Measurements from ENCODE around the gene NOX5. TPM values are rescaled to one million over a fixed set of nuclear protein-coding genes. Genes with fewer than 3 reads are reported as not detected.

The NOX5 gene
- total RNA-seq, 4 donors from 2014 or later = 0.19 to 1.5 (median 0.46) TPM

DNA sequence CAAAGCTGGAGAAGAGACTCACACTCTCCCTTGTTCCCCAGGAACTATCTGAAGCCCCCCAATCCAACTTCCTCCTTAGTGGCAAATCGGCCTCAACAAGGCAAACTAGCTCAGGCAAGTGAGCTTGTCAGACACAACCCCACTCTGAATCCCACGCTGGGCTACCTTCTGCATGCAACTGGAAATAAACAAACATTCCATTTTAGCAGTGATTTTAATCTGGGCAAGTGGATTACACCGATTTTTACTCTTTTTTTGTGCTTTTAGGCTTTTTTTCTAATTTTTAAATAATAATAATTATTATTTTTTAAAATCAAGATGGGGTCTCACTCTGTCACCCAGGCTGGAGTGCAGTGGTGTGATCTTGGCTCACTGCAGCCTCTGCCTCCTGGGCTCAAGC is 2.9 kb upstream of the NOX5 start:
- DNase-seq = no peak
- Histone ChIP-seq H3K4me1 (no peaks in the 10 kb centered on the region), H3K27ac (no peak overlapping the region), H3K4me3 (no peak overlapping the region), H3K9me3 (peaks cover 0 to 26% (median 15%) of the 10 kb centered on the region in 3 donors), H3K27me3 (peaks cover 0 to 17% (median 0%) of the 10 kb centered on the region in 4 donors), H3K36me3 (no peaks in the 10 kb centered on the region)
- intact Hi-C loops (cut with DNase I) = no loop called here
- 73 to 78% methylated on average over 3 of the region's 3 CpGs for WGBS, 2 donors
- TF ChIP-seq, protein P1, sequence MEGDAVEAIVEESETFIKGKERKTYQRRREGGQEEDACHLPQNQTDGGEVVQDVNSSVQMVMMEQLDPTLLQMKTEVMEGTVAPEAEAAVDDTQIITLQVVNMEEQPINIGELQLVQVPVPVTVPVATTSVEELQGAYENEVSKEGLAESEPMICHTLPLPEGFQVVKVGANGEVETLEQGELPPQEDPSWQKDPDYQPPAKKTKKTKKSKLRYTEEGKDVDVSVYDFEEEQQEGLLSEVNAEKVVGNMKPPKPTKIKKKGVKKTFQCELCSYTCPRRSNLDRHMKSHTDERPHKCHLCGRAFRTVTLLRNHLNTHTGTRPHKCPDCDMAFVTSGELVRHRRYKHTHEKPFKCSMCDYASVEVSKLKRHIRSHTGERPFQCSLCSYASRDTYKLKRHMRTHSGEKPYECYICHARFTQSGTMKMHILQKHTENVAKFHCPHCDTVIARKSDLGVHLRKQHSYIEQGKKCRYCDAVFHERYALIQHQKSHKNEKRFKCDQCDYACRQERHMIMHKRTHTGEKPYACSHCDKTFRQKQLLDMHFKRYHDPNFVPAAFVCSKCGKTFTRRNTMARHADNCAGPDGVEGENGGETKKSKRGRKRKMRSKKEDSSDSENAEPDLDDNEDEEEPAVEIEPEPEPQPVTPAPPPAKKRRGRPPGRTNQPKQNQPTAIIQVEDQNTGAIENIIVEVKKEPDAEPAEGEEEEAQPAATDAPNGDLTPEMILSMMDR (IDR thresholded peaks at IDR 0.05) = no peak
- no peak for TF ChIP-seq POLR2A (IDR thresholded peaks at IDR 0.05)

DNA sequence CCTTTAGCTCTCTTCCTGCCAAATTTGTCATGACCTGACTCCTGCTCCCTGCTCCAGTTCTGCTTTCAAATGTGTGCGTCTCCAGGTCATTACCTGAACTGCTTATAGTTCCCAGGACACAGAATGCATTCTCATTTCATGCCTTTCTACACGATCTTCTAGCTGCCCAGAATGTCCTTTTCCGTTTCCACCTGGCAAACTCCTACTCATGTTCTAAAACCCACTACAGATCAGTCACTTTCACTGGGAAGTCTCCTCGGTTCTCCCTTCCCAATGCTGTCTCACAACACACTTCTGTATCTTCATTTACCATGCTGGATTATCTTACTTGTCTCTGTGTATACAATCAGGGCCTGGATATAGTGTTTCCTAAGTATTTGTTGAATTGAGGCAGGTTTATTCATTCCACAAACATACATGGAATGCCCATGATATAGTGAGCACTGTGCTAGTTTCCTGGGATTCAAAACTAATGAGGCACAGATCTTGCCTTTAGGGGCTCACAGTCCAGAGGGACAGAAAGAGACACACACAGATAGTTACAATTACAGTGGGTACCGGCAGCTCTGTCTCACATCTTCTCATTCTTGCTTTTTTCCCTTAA is 1.6 kb upstream of the NOX5 start:
- peaks cover 0 to 18% (median 7%) of the 10 kb centered on the region in 3 donors for H3K9me3 ChIP-seq
- DNase-seq = no peak
- H3K27ac ChIP-seq = no peak overlapping the region
- H3K27me3 ChIP-seq = peaks cover 0 to 17% (median 0%) of the 10 kb centered on the region in 4 donors
- H3K36me3 ChIP-seq = no peaks in the 10 kb centered on the region
- no peak overlapping the region for H3K4me3 ChIP-seq
- WGBS, 2 donors = 77 to 86% methylated on average over 5 of the region's 5 CpGs
- TF ChIP-seq, protein P1 (IDR thresholded peaks at IDR 0.05) = no peak
- TF ChIP-seq POLR2A (IDR thresholded peaks at IDR 0.05) = no peak
- intact Hi-C loops (cut with DNase I) = no loop called here
- no peaks in the 10 kb centered on the region for H3K4me1 ChIP-seq

DNA sequence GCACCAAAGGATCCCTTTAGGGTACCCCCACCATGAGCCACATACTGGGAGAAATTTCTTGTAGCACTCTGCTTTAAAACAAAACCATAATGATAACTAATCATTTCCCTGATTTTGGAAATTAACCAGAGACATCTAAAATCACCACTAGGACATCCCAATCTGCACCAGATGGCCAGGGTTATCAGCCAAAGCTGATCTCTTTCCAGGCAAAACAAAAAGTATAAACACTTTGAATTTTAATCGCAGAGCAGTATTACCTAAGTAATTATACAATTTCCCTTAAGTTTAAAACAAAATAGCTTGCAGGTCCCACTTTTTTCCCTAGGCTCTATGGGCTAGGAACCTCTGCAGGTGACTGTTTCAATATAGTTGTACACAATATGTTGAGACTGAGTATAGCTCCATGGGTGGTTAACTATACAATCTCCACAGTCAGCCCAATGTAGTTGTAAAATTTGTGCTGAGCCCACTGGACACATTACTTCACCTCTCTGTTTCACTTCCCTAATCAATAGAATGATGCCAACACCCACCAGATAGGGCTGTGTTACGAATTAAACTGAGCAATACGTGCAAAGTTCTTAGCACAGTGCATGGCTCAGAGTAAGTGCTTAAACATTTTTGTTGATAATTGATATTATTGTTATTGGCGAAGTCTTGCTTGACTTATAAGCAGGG is 629 bp upstream of the NOX5 start:
- no peak for DNase-seq
- 77 to 87% methylated on average over 4 of the region's 4 CpGs for WGBS, 2 donors
- Histone ChIP-seq H3K36me3 (no peaks in the 10 kb centered on the region), H3K27me3 (peaks cover 0 to 17% (median 0%) of the 10 kb centered on the region in 4 donors), H3K9me3 (peaks cover 0 to 8% (median 0%) of the 10 kb centered on the region in 3 donors), H3K4me3 (no peak overlapping the region), H3K27ac (no peak overlapping the region), H3K4me1 (no peaks in the 10 kb centered on the region)
- TF ChIP-seq, protein P1 (IDR thresholded peaks at IDR 0.05) = no peak
- TF ChIP-seq POLR2A (IDR thresholded peaks at IDR 0.05) = no peak
- intact Hi-C loops (cut with DNase I) = no loop called here

DNA sequence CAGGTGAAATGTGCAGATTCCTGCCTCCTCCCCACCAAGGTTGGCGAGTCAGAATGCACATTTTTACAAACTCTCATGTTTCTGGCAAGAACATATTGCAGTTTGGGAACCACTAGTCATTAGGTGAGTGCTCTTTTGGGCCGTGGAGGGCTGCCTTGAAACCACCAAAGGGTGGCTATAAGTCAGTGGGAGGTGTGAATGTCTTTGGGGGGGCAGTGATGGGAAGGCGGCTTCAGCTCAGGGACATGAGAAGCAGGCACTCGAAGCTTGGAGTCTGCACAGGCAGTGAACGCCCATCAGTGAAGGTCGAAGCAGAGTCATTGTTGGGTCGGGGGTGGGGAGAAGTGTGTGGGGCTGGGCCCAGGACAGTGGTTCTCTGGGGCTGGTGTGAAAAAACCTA is 1.1 kb downstream of the NOX5 start:
- Histone ChIP-seq H3K27me3 (peaks cover 0 to 17% (median 0%) of the 10 kb centered on the region in 4 donors), H3K9me3 (no peaks in the 10 kb centered on the region), H3K4me1 (no peaks in the 10 kb centered on the region), H3K27ac (no peak overlapping the region), H3K36me3 (no peaks in the 10 kb centered on the region), H3K4me3 (no peak overlapping the region)
- intact Hi-C loops (cut with DNase I) = no loop called here
- WGBS, 2 donors = 72 to 90% methylated on average over 5 to 7 of the region's 7 CpGs
- TF ChIP-seq POLR2A (IDR thresholded peaks at IDR 0.05) = no peak
- TF ChIP-seq, protein P1 (IDR thresholded peaks at IDR 0.05) = no peak
- no peak for DNase-seq

DNA sequence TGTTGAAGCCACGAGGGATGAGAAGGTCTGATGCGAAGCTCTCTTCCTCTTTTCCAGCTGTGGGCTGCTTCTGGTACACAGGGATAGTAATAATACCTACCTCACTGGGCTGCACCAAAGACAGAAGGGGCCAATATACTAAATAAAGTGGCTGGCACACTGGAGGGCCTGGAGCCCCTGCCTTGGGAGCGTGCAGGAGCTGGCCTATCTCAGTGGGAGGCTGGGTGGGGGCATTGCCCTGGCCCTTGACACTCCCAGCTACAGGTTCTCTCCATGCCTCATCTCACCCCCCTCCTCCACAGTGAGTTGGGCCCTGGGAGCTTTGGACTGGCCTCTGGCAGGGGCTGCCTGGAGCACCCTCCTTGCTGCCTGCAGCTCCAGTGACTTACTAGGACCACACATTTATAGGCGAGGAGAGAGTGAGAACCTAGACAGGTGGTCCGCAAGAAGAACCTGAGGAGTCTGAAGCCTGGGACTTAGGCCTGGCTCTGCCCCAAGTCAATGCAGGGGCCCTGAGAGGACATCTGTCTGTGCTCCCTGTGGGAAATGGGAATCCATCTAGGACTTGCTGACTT is 1.6 kb downstream of the NOX5 start:
- H3K27ac ChIP-seq = no peak overlapping the region
- WGBS, 2 donors = 78 to 90% methylated on average over 3 to 5 of the region's 5 CpGs
- DNase-seq = no peak
- no peaks in the 10 kb centered on the region for H3K9me3 ChIP-seq
- H3K4me1 ChIP-seq = no peaks in the 10 kb centered on the region
- H3K36me3 ChIP-seq = no peaks in the 10 kb centered on the region
- intact Hi-C loops (cut with DNase I) = no loop called here
- TF ChIP-seq POLR2A (IDR thresholded peaks at IDR 0.05) = no peak
- TF ChIP-seq, protein P1 (IDR thresholded peaks at IDR 0.05) = no peak
- H3K27me3 ChIP-seq = peaks cover 0 to 17% (median 0%) of the 10 kb centered on the region in 4 donors
- H3K4me3 ChIP-seq = no peak overlapping the region

All from esophagus squamous epithelium (tissue), 5 donors.